ENCODE measurements around the gene COLEC12.

The COLEC12 gene

GRCh38 chr18:303607-304006, 196.9 kb downstream of the COLEC12 start (continued):
- TF ChIP-seq ZFP3 (CRISPR knock-in tag; IDR thresholded peaks at IDR 0.05) (no peak), ESRRG (CRISPR knock-in tag; IDR thresholded peaks at IDR 0.05) (no peak), ZC3H10 (CRISPR knock-in tag; IDR thresholded peaks at IDR 0.05) (no peak), RARB (CRISPR knock-in tag; IDR thresholded peaks at IDR 0.05) (no peak)

GRCh38 chr18:303011-303410, 197.5 kb downstream of the COLEC12 start:
- TF ChIP-seq ZFP3 (CRISPR knock-in tag; IDR thresholded peaks at IDR 0.05) (no peak), GLIS3 (CRISPR knock-in tag; IDR thresholded peaks at IDR 0.05) (no peak), ZNF70 (CRISPR knock-in tag; IDR thresholded peaks at IDR 0.05) (no peak), TOX (CRISPR knock-in tag; IDR thresholded peaks at IDR 0.05; ENCODE audit: borderline replicate concordance) (no peak), RARB (CRISPR knock-in tag; IDR thresholded peaks at IDR 0.05) (no peak), CSRNP3 (CRISPR knock-in tag; IDR thresholded peaks at IDR 0.05) (no peak), BACH2 (CRISPR knock-in tag; IDR thresholded peaks at IDR 0.05; ENCODE audit: borderline replicate concordance) (no peak), ESRRG (CRISPR knock-in tag; IDR thresholded peaks at IDR 0.05) (no peak), CSDC2 (CRISPR knock-in tag; IDR thresholded peaks at IDR 0.05) (no peak), TCF4 (CRISPR knock-in tag; IDR thresholded peaks at IDR 0.05; ENCODE audit: borderline replicate concordance) (no peak), CREB5 (CRISPR knock-in tag; IDR thresholded peaks at IDR 0.05; ENCODE audit: low read depth) (no peak), ISL1 (CRISPR knock-in tag; IDR thresholded peaks at IDR 0.05) (no peak), PPARA (CRISPR knock-in tag; IDR thresholded peaks at IDR 0.05; ENCODE audit: borderline replicate concordance) (no peak), OSR1 (CRISPR knock-in tag; IDR thresholded peaks at IDR 0.05) (no peak), ZFP30 (CRISPR knock-in tag; IDR thresholded peaks at IDR 0.05) (no peak), ZNF8 (CRISPR knock-in tag; IDR thresholded peaks at IDR 0.05) (no peak)
- TF ChIP-seq, protein P1, sequence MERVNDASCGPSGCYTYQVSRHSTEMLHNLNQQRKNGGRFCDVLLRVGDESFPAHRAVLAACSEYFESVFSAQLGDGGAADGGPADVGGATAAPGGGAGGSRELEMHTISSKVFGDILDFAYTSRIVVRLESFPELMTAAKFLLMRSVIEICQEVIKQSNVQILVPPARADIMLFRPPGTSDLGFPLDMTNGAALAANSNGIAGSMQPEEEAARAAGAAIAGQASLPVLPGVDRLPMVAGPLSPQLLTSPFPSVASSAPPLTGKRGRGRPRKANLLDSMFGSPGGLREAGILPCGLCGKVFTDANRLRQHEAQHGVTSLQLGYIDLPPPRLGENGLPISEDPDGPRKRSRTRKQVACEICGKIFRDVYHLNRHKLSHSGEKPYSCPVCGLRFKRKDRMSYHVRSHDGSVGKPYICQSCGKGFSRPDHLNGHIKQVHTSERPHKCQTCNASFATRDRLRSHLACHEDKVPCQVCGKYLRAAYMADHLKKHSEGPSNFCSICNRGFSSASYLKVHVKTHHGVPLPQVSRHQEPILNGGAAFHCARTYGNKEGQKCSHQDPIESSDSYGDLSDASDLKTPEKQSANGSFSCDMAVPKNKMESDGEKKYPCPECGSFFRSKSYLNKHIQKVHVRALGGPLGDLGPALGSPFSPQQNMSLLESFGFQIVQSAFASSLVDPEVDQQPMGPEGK (CRISPR knock-in tag; IDR thresholded peaks at IDR 0.05; ENCODE audit: borderline replicate concordance) = no peak
- TF ChIP-seq, protein P2, sequence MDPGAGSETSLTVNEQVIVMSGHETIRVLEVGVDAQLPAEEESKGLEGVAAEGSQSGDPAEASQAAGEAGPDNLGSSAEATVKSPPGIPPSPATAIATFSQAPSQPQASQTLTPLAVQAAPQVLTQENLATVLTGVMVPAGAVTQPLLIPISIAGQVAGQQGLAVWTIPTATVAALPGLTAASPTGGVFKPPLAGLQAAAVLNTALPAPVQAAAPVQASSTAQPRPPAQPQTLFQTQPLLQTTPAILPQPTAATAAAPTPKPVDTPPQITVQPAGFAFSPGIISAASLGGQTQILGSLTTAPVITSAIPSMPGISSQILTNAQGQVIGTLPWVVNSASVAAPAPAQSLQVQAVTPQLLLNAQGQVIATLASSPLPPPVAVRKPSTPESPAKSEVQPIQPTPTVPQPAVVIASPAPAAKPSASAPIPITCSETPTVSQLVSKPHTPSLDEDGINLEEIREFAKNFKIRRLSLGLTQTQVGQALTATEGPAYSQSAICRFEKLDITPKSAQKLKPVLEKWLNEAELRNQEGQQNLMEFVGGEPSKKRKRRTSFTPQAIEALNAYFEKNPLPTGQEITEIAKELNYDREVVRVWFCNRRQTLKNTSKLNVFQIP (CRISPR knock-in tag; IDR thresholded peaks at IDR 0.05; ENCODE audit: borderline replicate concordance, low read depth) = no peak
- ATAC-seq = no peak

GRCh38 chr18:302097-302496, 198.4 kb downstream of the COLEC12 start:
- no peak for ATAC-seq
- TF ChIP-seq ZNF565 (CRISPR knock-in tag; conservative IDR thresholded peaks at IDR 0.05; ENCODE audit: low read depth) = no peak

- ATAC-seq = no peak
- no peak for TF ChIP-seq SNAI2 (CRISPR knock-in tag; IDR thresholded peaks at IDR 0.05)
- TF ChIP-seq, protein P1 (CRISPR knock-in tag; IDR thresholded peaks at IDR 0.05; ENCODE audit: borderline replicate concordance) = no peak
- no peak for TF ChIP-seq CREB5 (CRISPR knock-in tag; IDR thresholded peaks at IDR 0.05; ENCODE audit: low read depth)
- TF ChIP-seq TCF4 (CRISPR knock-in tag; IDR thresholded peaks at IDR 0.05; ENCODE audit: borderline replicate concordance) = no peak
- TF ChIP-seq BACH2 (CRISPR knock-in tag; IDR thresholded peaks at IDR 0.05; ENCODE audit: borderline replicate concordance) = no peak
- no peak for TF ChIP-seq ZFP30 (CRISPR knock-in tag; IDR thresholded peaks at IDR 0.05)
- no peak for TF ChIP-seq ARNTL (CRISPR knock-in tag; IDR thresholded peaks at IDR 0.05; ENCODE audit: borderline replicate concordance, low read depth)
- no peak for TF ChIP-seq RARB (CRISPR knock-in tag; IDR thresholded peaks at IDR 0.05)
- no peak for TF ChIP-seq ZC3H10 (CRISPR knock-in tag; IDR thresholded peaks at IDR 0.05)
- TF ChIP-seq ISL1 (CRISPR knock-in tag; IDR thresholded peaks at IDR 0.05) = no peak
- TF ChIP-seq GLIS3 (CRISPR knock-in tag; IDR thresholded peaks at IDR 0.05) = no peak
- no peak for TF ChIP-seq CSDC2 (CRISPR knock-in tag; IDR thresholded peaks at IDR 0.05)
- TF ChIP-seq, protein P2 (CRISPR knock-in tag; IDR thresholded peaks at IDR 0.05; ENCODE audit: borderline replicate concordance, low read depth) = no peak
Observed at GRCh38 chr18:297936-298335, 202.6 kb downstream of the COLEC12 start.

Data from SK-N-SH treated with all-trans-retinoic acid at 6 μM for 48 hours (cell line).